Upper lobe of left lung (tissue), 6 donors: ENCODE data around the gene SPATA2L. TPM values are rescaled to one million over a fixed set of nuclear protein-coding genes. Genes with fewer than 3 reads are reported as not detected.

Source experiments
- ATAC-seq, 2 donors: fragments of 200-7000 bp; cut with Tn5 transposase; one replicate each; pipeline ENCODE4 v1.9.1; 2022; ENCODE audit warnings: mild to moderate bottlenecking in 2 of 2, moderate library complexity in 2 of 2; ENCODE audit not compliant: low FRiP score in 2 of 2
- DNase-seq, 2 donors: peaks; one replicate each; pipeline ENCODE4 v3.0.0-alpha.2; 2019 to 2020
- H3K27ac ChIP-seq, 4 donors: fragments of 200-600 bp; sonication (generic); one replicate each; pipeline ENCODE4 v1.5.1; 2016 to 2019
- H3K27me3 ChIP-seq, 4 donors: fragments of 200-600 bp; sonication (generic); one replicate each; pipeline ENCODE4 v1.5.1; 2017 to 2019
- H3K36me3 ChIP-seq, 4 donors: fragments of 200-600 bp; sonication (generic); one replicate each; pipeline ENCODE4 v1.5.1; 2016 to 2019
- H3K4me1 ChIP-seq, 4 donors: fragments of 200-600 bp; sonication (generic); one replicate each; pipeline ENCODE4 v1.5.1; 2018 to 2019
- H3K4me3 ChIP-seq, 4 donors: fragments of 200-600 bp; sonication (generic); one replicate each; pipeline ENCODE4 v1.5.1; 2017 to 2019; ENCODE audit warnings: mild to moderate bottlenecking in 2 of 4, moderate library complexity in 1 of 4
- H3K9me3 ChIP-seq, 4 donors: fragments of 200-600 bp; sonication (generic); one replicate each; pipeline ENCODE4 v1.5.1; 2018 to 2019
- EP300 ChIP-seq, 4 donors: sonication (generic); formaldehyde crosslinking; IDR thresholded peaks; one replicate each; pipeline ENCODE4 v1.5.1; 2017; ENCODE audit warnings: antibody characterized with exemption in 4 of 4, control low read depth in 2 of 4
- POLR2A ChIP-seq, 4 donors: fragments of 450-650 bp; IDR thresholded peaks; one replicate each; pipeline ENCODE4 v1.5.1; 2016 to 2017; ENCODE audit warnings: antibody characterized with exemption in 4 of 4, mild to moderate bottlenecking in 2 of 4
- POLR2AphosphoS5 ChIP-seq, 2 donors: sonication (generic); formaldehyde crosslinking; IDR thresholded peaks; one replicate each; pipeline ENCODE4 v1.5.1; 2017; ENCODE audit warnings: antibody characterized with exemption in 2 of 2
- WGBS, 2 donors: methylation state at CpG; one replicate each; pipeline ENCODE4 v1.1.5; 2017 to 2018; 5-methylcytosine and 5-hydroxymethylcytosine counted together
- total RNA-seq, 6 donors: library from RNA; depleted of rRNA in 4 of 6; stranded (reverse); fragments of >200 nt in 4 of 6; gene quantifications; one replicate each; pipeline versions ENCODE4 v1.1.0 to v1.2.1, GENCODE V29; 2016 to 2021
- TF ChIP-seq, protein P1 (sequence below), 6 experiments: fragments of 450-650 bp in 4 of 6; fragments of 200-600 bp in 2 of 6; sonication (generic) in 2 of 6; IDR thresholded peaks; one replicate each; pipeline ENCODE4 v1.5.1; 2016 to 2019; ENCODE audit warnings: antibody characterized with exemption in 6 of 6
- donor health status: DM: no; HTN: no; CAD: no; lungs with moderate emphysema.
- donor health status: DM: no; HTN: yes; CAD: no; lungs with severe emphysema.

SPATA2L gene
- total RNA-seq, 6 donors from 2014 or later, result 11.5 to 49.3 (median 26.5) TPM

DNA sequence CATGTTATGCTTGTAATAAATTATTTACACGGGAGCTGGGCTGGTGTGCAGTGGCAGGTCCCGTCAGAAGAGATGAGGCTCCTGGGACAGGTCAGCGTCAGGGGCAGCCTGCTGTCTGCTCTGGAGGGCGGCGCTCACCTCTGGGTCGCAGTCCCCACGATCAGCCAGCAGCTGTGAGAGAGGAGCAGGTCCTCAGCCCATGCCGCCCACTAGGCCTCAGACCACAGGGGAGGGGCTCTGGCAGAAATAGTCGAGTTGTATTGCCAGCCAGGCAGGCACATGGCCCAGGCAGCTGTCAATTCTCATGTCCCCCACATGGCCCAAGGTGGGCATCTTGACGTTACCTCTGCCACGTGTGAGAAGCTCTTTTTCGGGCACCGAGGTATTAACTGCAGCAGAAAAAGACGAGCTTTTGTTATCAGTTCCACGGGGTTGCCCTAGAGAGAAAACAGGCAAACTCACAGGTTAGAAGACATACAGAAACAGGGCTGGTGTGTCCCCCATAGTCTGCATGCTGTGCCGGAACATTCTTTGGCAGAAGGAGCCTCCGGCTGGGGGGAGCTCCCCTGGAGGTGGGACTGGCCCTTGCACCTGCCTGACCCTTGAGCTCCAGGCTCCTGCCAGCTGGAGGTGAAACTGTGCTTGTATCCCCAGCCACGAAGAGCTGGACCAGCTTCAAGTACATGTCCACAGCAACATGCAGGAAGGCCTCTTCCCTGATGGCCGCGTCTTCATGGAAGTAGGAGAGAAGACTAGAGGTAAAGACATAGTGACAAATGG, 37.2 kb upstream of the SPATA2L start:
- H3K4me3 ChIP-seq, result no peak overlapping the region
- no peak for DNase-seq
- peaks cover 45 to 78% (median 72%) of the 10 kb centered on the region in 4 donors for H3K36me3 ChIP-seq
- TF ChIP-seq, protein P1, sequence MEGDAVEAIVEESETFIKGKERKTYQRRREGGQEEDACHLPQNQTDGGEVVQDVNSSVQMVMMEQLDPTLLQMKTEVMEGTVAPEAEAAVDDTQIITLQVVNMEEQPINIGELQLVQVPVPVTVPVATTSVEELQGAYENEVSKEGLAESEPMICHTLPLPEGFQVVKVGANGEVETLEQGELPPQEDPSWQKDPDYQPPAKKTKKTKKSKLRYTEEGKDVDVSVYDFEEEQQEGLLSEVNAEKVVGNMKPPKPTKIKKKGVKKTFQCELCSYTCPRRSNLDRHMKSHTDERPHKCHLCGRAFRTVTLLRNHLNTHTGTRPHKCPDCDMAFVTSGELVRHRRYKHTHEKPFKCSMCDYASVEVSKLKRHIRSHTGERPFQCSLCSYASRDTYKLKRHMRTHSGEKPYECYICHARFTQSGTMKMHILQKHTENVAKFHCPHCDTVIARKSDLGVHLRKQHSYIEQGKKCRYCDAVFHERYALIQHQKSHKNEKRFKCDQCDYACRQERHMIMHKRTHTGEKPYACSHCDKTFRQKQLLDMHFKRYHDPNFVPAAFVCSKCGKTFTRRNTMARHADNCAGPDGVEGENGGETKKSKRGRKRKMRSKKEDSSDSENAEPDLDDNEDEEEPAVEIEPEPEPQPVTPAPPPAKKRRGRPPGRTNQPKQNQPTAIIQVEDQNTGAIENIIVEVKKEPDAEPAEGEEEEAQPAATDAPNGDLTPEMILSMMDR (IDR thresholded peaks at IDR 0.05), result no peak
- TF ChIP-seq POLR2A (IDR thresholded peaks at IDR 0.05) (no peak), EP300 (IDR thresholded peaks at IDR 0.05) (no peak), POLR2AphosphoS5 (IDR thresholded peaks at IDR 0.05) (no peak)
- 88 to 90% methylated on average over 13 to 20 of the region's 20 CpGs for WGBS, 2 donors
- H3K9me3 ChIP-seq, result no peaks in the 10 kb centered on the region
- no peaks in the 10 kb centered on the region for H3K27me3 ChIP-seq
- H3K27ac ChIP-seq, result no peak overlapping the region
- H3K4me1 ChIP-seq, result no peaks in the 10 kb centered on the region
- ATAC-seq, result no peak

DNA sequence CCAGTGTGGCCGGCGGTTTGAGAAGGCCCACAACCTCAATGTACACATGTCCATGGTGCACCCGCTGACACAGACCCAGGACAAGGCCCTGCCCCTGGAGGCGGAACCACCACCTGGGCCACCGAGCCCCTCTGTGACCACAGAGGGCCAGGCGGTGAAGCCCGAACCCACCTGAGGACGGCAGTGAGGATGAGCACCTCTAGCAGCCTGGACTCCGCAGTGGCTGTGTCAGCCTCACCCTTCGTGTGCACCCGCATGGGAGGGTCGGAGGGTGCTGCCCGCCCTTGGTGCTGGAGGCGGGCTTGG, 36.5 kb upstream of the SPATA2L start:
- H3K27me3 ChIP-seq, result no peaks in the 10 kb centered on the region
- WGBS, 2 donors, result 90% methylated on average over 9 of the region's 14 CpGs; no CpG with 5 or more reads in 1 of the 2 donors
- no peak for DNase-seq
- H3K9me3 ChIP-seq, result no peaks in the 10 kb centered on the region
- H3K36me3 ChIP-seq, result peaks cover 52 to 85% (median 79%) of the 10 kb centered on the region in 4 donors
- no peak overlapping the region for H3K27ac ChIP-seq
- no peak overlapping the region for H3K4me3 ChIP-seq
- TF ChIP-seq POLR2AphosphoS5 (IDR thresholded peaks at IDR 0.05) (no peak), EP300 (IDR thresholded peaks at IDR 0.05) (no peak), POLR2A (IDR thresholded peaks at IDR 0.05) (no peak)
- TF ChIP-seq, protein P1 (IDR thresholded peaks at IDR 0.05), result no peak
- no peak for ATAC-seq
- no peaks in the 10 kb centered on the region for H3K4me1 ChIP-seq

DNA sequence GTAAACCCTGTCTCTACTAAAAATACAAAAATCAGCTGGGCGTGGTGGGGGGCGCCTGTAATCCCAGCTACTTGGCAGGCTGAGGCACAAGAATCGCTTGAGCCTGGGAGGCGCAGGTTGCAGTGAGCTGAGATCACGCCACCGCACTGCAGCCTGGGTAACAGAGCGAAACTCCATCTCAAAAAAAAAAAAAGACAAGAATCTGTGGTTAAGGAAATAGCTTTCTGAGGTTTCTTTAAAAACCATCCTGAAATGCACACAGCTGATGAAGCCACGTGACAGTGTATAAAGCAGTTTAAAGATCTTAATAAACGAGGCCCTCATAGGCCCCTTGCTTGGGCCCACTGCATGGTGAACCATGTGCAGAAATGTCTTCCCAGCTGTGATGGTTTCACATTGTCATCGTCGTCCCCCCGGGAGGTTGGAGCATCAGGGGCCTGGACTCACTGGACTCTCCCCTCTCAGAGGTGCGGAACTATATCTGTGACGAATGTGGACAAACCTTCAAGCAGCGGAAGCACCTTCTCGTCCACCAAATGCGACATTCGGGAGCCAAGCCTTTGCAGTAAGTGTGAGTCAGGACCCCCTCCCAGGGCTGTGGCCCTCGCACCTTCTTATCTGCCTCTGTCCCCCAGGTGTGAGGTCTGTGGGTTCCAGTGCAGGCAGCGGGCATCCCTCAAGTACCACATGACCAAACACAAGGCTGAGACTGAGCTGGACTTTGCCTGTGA, 36.0 kb upstream of the SPATA2L start:
- Histone ChIP-seq H3K36me3 (peaks cover 53 to 90% (median 84%) of the 10 kb centered on the region in 4 donors), H3K27ac (no peak overlapping the region), H3K9me3 (no peaks in the 10 kb centered on the region), H3K4me3 (no peak overlapping the region), H3K27me3 (no peaks in the 10 kb centered on the region), H3K4me1 (no peaks in the 10 kb centered on the region)
- TF ChIP-seq, protein P1 (IDR thresholded peaks at IDR 0.05), result no peak
- TF ChIP-seq POLR2A (IDR thresholded peaks at IDR 0.05) (no peak), POLR2AphosphoS5 (IDR thresholded peaks at IDR 0.05) (no peak), EP300 (IDR thresholded peaks at IDR 0.05) (no peak)
- WGBS, 2 donors, result 87 to 90% methylated on average over 19 to 20 of the region's 20 CpGs
- no peak for ATAC-seq
- DNase-seq, result no peak

DNA sequence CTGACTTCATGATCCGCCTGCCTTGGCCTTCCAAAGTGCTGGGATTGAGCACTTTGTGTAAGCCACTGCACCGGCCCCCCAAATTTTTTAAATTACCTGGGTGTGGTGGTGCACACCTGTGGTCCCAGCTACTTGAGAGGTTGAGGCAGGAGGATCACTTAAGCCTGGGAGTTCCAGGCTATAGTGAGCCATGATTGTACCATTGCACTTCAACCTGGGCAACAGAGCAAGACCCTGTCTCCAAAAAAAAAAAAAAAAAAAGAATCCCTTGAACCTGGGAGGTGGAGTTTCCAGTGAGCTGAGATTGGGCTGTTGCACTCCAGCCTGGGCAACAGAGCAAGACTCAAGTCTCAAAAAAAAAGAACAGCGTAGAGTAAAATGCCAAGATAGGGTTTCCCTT, 35.0 kb upstream of the SPATA2L start:
- no peaks in the 10 kb centered on the region for H3K27me3 ChIP-seq
- no peak overlapping the region for H3K27ac ChIP-seq
- no peaks in the 10 kb centered on the region for H3K9me3 ChIP-seq
- H3K4me1 ChIP-seq, result no peaks in the 10 kb centered on the region
- DNase-seq, result no peak
- 94 to 98% methylated on average over 2 to 3 of the region's 3 CpGs for WGBS, 2 donors
- ATAC-seq, result no peak
- TF ChIP-seq, protein P1 (IDR thresholded peaks at IDR 0.05), result no peak
- TF ChIP-seq EP300 (IDR thresholded peaks at IDR 0.05), result no peak
- no peak for TF ChIP-seq POLR2AphosphoS5 (IDR thresholded peaks at IDR 0.05)
- TF ChIP-seq POLR2A (IDR thresholded peaks at IDR 0.05), result no peak
- no peak overlapping the region for H3K4me3 ChIP-seq
- H3K36me3 ChIP-seq, result peaks cover 53 to 99% (median 90%) of the 10 kb centered on the region in 4 donors
